KMS-11 (cell line): ENCODE data around the gene ZFAND2A.
"Not testable (repeated sequence)": the region's sequence is repeated elsewhere in the genome, so short reads cannot be mapped to it uniquely, and the experiment has no call there.

Experiments
- H2AFZ ChIP-seq: fragments of 200-600 bp; sonication (generic); 2 replicates; pipeline ENCODE4 v1.6.1; 2016; ENCODE audit warnings: antibody characterized with exemption, mixed run types, low read depth
- H3K27ac ChIP-seq: fragments of 200-600 bp; sonication (generic); 2 replicates; pipeline ENCODE4 v1.6.1; 2016; ENCODE audit warnings: mild to moderate bottlenecking, mixed run types
- H3K27me3 ChIP-seq: fragments of 200-600 bp; sonication (generic); 2 replicates; pipeline ENCODE4 v1.6.1; 2017; ENCODE audit warnings: mild to moderate bottlenecking, low read depth, mixed run types, moderate library complexity; ENCODE audit not compliant: insufficient read depth
- H3K36me3 ChIP-seq: fragments of 200-600 bp; sonication (generic); 2 replicates; pipeline ENCODE4 v1.6.1; 2017; ENCODE audit warnings: mild to moderate bottlenecking, mixed run types; ENCODE audit not compliant: insufficient read depth
- H3K4me1 ChIP-seq: fragments of 200-600 bp; sonication (generic); 2 replicates; pipeline ENCODE4 v1.6.1; 2016; ENCODE audit warnings: mild to moderate bottlenecking, low read depth, mixed run types; ENCODE audit not compliant: poor library complexity, severe bottlenecking
- H3K4me2 ChIP-seq: fragments of 200-600 bp; sonication (generic); 2 replicates; pipeline ENCODE4 v1.7.0; 2016; ENCODE audit warnings: mild to moderate bottlenecking, mixed run types
- H3K4me3 ChIP-seq: fragments of 200-600 bp; sonication (generic); IDR thresholded peaks from 2 replicates; pipeline ENCODE4 v1.6.1; 2017; ENCODE audit warnings: low read depth, low read length, mixed read lengths; ENCODE audit not compliant: insufficient read depth
- H3K79me2 ChIP-seq: fragments of 200-600 bp; sonication (generic); 2 replicates; pipeline ENCODE4 v1.6.1; 2016; ENCODE audit warnings: low read depth, mixed run types; ENCODE audit not compliant: insufficient read depth
- H3K9ac ChIP-seq: fragments of 200-600 bp; sonication (generic); 2 replicates; pipeline ENCODE4 v1.6.1; 2016; ENCODE audit warnings: mild to moderate bottlenecking, mixed run types
- H4K20me1 ChIP-seq: fragments of 200-600 bp; sonication (generic); 2 replicates; pipeline ENCODE4 v1.6.1; 2016; ENCODE audit warnings: mild to moderate bottlenecking, mixed run types; ENCODE audit not compliant: insufficient read depth
- CTCF ChIP-seq: fragments of 200-600 bp; sonication (generic); conservative IDR thresholded peaks from 2 replicates; pipeline ENCODE4 v1.6.1; 2017; ENCODE audit warnings: low read depth, mild to moderate bottlenecking, antibody characterized with exemption, low read length, moderate library complexity, mixed read lengths

The ZFAND2A gene

GRCh38 chr7:1201916-1202315, 41.9 kb upstream of the ZFAND2A start:
- no peaks in the 10 kb centered on the region for H4K20me1 ChIP-seq
- H3K4me3 ChIP-seq = no peak overlapping the region
- no peaks in the 10 kb centered on the region for H3K79me2 ChIP-seq
- no peak overlapping the region for H3K4me2 ChIP-seq
- no peak for TF ChIP-seq CTCF
- H2AFZ ChIP-seq = no peak overlapping the region
- no peaks in the 10 kb centered on the region for H3K36me3 ChIP-seq
- H3K4me1 ChIP-seq = no peaks in the 10 kb centered on the region
- H3K9ac ChIP-seq = no peak overlapping the region
- no peak overlapping the region for H3K27ac ChIP-seq
- peaks cover 97% of the 10 kb centered on the region for H3K27me3 ChIP-seq

- Histone ChIP-seq H3K4me3 (no peak overlapping the region), H3K79me2 (no peaks in the 10 kb centered on the region), H3K36me3 (no peaks in the 10 kb centered on the region), H3K4me1 (no peaks in the 10 kb centered on the region), H3K27ac (no peak overlapping the region), H3K4me2 (no peak overlapping the region), H3K9ac (no peak overlapping the region), H2AFZ (no peak overlapping the region), H4K20me1 (no peaks in the 10 kb centered on the region), H3K27me3 (peaks cover 85% of the 10 kb centered on the region)
- TF ChIP-seq CTCF = no peak
Measured at GRCh38 chr7:1200045-1200444, 40.0 kb upstream of the ZFAND2A start.

GRCh38 chr7:1197997-1198625, 38.1 kb upstream of the ZFAND2A start:
- peaks cover 88% of the 10 kb centered on the region for H3K27me3 ChIP-seq
- H3K4me1 ChIP-seq = no peaks in the 10 kb centered on the region
- no peak overlapping the region for H3K4me2 ChIP-seq
- no peaks in the 10 kb centered on the region for H4K20me1 ChIP-seq
- H3K9ac ChIP-seq = no peak overlapping the region
- H3K4me3 ChIP-seq = no peak overlapping the region
- no peak for TF ChIP-seq CTCF
- no peak overlapping the region for H3K27ac ChIP-seq
- no peaks in the 10 kb centered on the region for H3K79me2 ChIP-seq
- no peaks in the 10 kb centered on the region for H3K36me3 ChIP-seq
- no peak overlapping the region for H2AFZ ChIP-seq

GRCh38 chr7:1196950-1197349, 37.0 kb upstream of the ZFAND2A start:
- Histone ChIP-seq H2AFZ (no peak overlapping the region), H4K20me1 (no peaks in the 10 kb centered on the region), H3K4me1 (no peaks in the 10 kb centered on the region), H3K9ac (no peak overlapping the region), H3K27ac (no peak overlapping the region), H3K79me2 (no peaks in the 10 kb centered on the region), H3K4me3 (no peak overlapping the region), H3K36me3 (no peaks in the 10 kb centered on the region), H3K4me2 (no peak overlapping the region), H3K27me3 (peaks cover 88% of the 10 kb centered on the region)
- no peak for TF ChIP-seq CTCF

- not testable (repeated sequence) for H3K4me1 ChIP-seq, H4K20me1 ChIP-seq, H3K27ac ChIP-seq, H2AFZ ChIP-seq, H3K36me3 ChIP-seq, H3K4me2 ChIP-seq, H3K4me3 ChIP-seq, H3K9ac ChIP-seq, H3K79me2 ChIP-seq
- peaks cover 88% of the 10 kb centered on the region for H3K27me3 ChIP-seq
Measured at GRCh38 chr7:1196441-1196840, 36.4 kb upstream of the ZFAND2A start.
